MCF 10A (cell line): ENCODE results near the gene RPUSD4. TPM values are rescaled to one million over a fixed set of nuclear protein-coding genes. Genes with fewer than 3 reads are reported as not detected.

Experiments used
- BruUV-seq: library from RNA; stranded (reverse); fragments of 400-500 nt; replicated peaks from 2 replicates; lab custom pipeline; 2021; lab: Mats Ljungman, UMichigan
- CTCF ChIA-PET: fragments of 300-600 bp; sonication (Branson Sonifier 250); formaldehyde crosslinking; extraction: SDS; loops from one replicate; lab custom pipeline; 2021; ENCODE audit warnings: antibody characterized with exemption, inconsistent platforms; lab: Yijun Ruan, JAX
- POLR2A ChIA-PET: fragments of 300-600, 350-650 bp; sonication (Branson Sonifier 250); formaldehyde crosslinking; extraction: SDS; loops from one replicate; lab custom pipeline; 2020; ENCODE audit warnings: antibody characterized with exemption, inconsistent platforms; lab: Yijun Ruan, JAX
- DNase-seq: peaks from one replicate; pipeline ENCODE4 v3.0.0-alpha.2; 2018; ENCODE audit not compliant: unreplicated experiment
- H3K27ac Mint-ChIP-seq: one replicate; pipeline ENCODE4 v1.8.0; 2022; ENCODE audit warnings: mild to moderate bottlenecking, low read depth, mixed read lengths; ENCODE audit not compliant: unreplicated experiment
- H3K27me3 Mint-ChIP-seq: one replicate; pipeline ENCODE4 v1.8.0; 2022; ENCODE audit warnings: mixed read lengths; ENCODE audit not compliant: insufficient read depth, unreplicated experiment
- H3K36me3 Mint-ChIP-seq: one replicate; pipeline ENCODE4 v1.8.0; 2022; ENCODE audit warnings: mild to moderate bottlenecking, moderate library complexity, mixed read lengths; ENCODE audit not compliant: insufficient read depth, unreplicated experiment
- H3K4me1 Mint-ChIP-seq: one replicate; pipeline ENCODE4 v1.8.0; 2022; ENCODE audit warnings: mixed read lengths; ENCODE audit not compliant: insufficient read depth, unreplicated experiment
- H3K4me3 Mint-ChIP-seq: one replicate; pipeline ENCODE4 v1.8.0; 2022; ENCODE audit warnings: mild to moderate bottlenecking, moderate library complexity, mixed read lengths; ENCODE audit not compliant: unreplicated experiment
- H3K9me3 Mint-ChIP-seq: one replicate; pipeline ENCODE4 v1.8.0; 2022; ENCODE audit warnings: mixed read lengths; ENCODE audit not compliant: unreplicated experiment
- CTCF ChIP-seq: fragments of 200-600 bp; IDR thresholded peaks from one replicate; pipeline ENCODE4 v1.8.0; 2022; ENCODE audit warnings: antibody characterized with exemption, mild to moderate bottlenecking; ENCODE audit not compliant: unreplicated experiment
- intact Hi-C: fragments of 100-400 bp; cut with micrococcal nuclease; formaldehyde crosslinking; loops from 2 replicates; pipeline ENCODE4 v1.14.1; 2022
- total RNA-seq: library from RNA; stranded (reverse); gene quantifications from 2 replicates; pipeline ENCODE4 v1.2.3, GENCODE V29; 2022

Gene RPUSD4
- total RNA-seq, 1 experiment from 2014 or later: 26.7 TPM

- no peaks in the 10 kb centered on the region for H3K9me3 Mint-ChIP-seq
- ChIA-PET CTCF (interaction anchor here (1.0 kb wide), 1 partner anchor 28 kb away, joined by 3 read pairs; no protein-coding TSS in a partner anchor), POLR2A (no interaction called here)
- BruUV-seq: no TSS peak
- peaks cover 8% of the 10 kb centered on the region for H3K4me1 Mint-ChIP-seq
- no peak for DNase-seq
- H3K36me3 Mint-ChIP-seq: no peaks in the 10 kb centered on the region
- no peaks in the 10 kb centered on the region for H3K27me3 Mint-ChIP-seq
- no peak overlapping the region for H3K4me3 Mint-ChIP-seq
- TF ChIP-seq CTCF: no peak
- intact Hi-C loops: no loop called here
- no peak overlapping the region for H3K27ac Mint-ChIP-seq
Measured at GRCh38 chr11:126160345-126161022, 51.0 kb downstream of the RPUSD4 start.

GRCh38 chr11:126159719-126160344 is 51.6 kb downstream of the RPUSD4 start:
- POLR2A ChIA-PET: no interaction called here
- Mint-ChIP-seq H3K4me3 (no peak overlapping the region), H3K27ac (no peak overlapping the region), H3K9me3 (no peaks in the 10 kb centered on the region), H3K27me3 (no peaks in the 10 kb centered on the region), H3K4me1 (peaks cover 8% of the 10 kb centered on the region), H3K36me3 (no peaks in the 10 kb centered on the region)
- no peak for DNase-seq
- CTCF ChIA-PET: interaction anchor here (0.7 to 1.0 kb wide), 2 partner anchors 28 to 43 kb away, joined by 3 read pairs; no protein-coding TSS in a partner anchor
- TF ChIP-seq CTCF: no peak
- BruUV-seq: no TSS peak
- intact Hi-C loops: no loop called here

DNA sequence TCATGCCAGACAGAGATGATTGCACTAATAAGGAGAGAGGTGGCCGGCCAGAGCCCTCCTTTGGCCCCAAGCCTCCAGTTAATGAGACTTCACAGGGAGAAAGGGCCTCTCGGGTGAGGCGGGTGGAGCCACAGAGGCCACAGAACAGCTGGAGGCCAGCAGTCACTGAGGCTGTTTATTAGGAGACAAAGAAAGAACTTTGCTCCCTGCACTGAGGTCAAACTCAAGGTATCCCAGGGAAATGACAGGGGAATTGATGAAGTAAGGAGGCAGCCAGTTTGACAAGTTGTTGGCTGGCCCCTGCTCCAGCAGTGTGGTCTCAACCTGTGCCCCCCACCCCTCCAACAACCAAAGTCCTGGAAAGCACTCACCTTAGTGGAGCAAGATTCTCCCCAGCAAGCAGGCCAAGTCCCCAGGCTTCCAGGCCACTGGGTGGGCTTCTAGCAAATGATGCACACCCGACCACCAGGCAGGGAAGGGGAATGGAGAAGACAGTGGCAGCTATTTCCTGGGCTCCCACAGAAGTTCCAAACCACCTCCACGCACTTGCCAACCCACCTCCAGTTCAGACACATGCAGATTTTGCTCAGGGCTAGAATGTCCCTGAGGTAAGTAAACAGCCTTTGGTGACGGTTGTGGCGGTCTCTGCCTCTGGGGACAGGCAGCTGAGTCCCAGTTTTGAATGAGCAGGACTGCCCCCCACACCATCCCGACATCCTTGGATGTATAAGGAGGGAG is 53.2 kb downstream of the RPUSD4 start:
- ChIA-PET CTCF (interaction anchor here (0.7 to 1.2 kb wide), 2 partner anchors 35 to 659 kb away, joined by 3 to 4 read pairs; no protein-coding TSS in a partner anchor), POLR2A (interaction anchor here (0.6 kb wide), 1 partner anchor 1188 kb away, joined by 3 read pairs; no protein-coding TSS in a partner anchor)
- DNase-seq: no peak
- Mint-ChIP-seq H3K36me3 (no peaks in the 10 kb centered on the region), H3K4me3 (no peak overlapping the region), H3K27me3 (no peaks in the 10 kb centered on the region), H3K27ac (no peak overlapping the region), H3K4me1 (peaks cover 6% of the 10 kb centered on the region), H3K9me3 (no peaks in the 10 kb centered on the region)
- no TSS peak for BruUV-seq
- no peak for TF ChIP-seq CTCF
- intact Hi-C loops: no loop called here
